Keratinocyte (primary cell): ENCODE data around the gene GPR153. TPM values are rescaled to one million over a fixed set of nuclear protein-coding genes. Genes with fewer than 3 reads are reported as not detected.

Experiments used
- DNase-seq: peaks from one replicate; pipeline ENCODE4 v3.0.0-alpha.2; 2011; ENCODE audit warnings: low read depth, missing footprints, low spot score
- FAIRE-seq: peaks from 2 replicates; lab custom pipeline; 2011; peaks lifted over from hg19 to GRCh38; lab: Jason Lieb, UNC
- H2AFZ ChIP-seq: 2 replicates; pipeline ENCODE4 v1.6.0; 2012; ENCODE audit warnings: low read length, control low read depth, inconsistent platforms; ENCODE audit not compliant: control insufficient read depth
- H3K27ac ChIP-seq: 2 replicates; pipeline ENCODE4 v1.5.1; 2011; ENCODE audit warnings: low read length; ENCODE audit not compliant: control insufficient read depth, insufficient read depth
- H3K27me3 ChIP-seq: 3 replicates; pipeline ENCODE4 v1.6.0; 2011; ENCODE audit warnings: low read length; ENCODE audit not compliant: control insufficient read depth, insufficient read depth; ENCODE audit errors: extremely low read depth
- H3K36me3 ChIP-seq, 2 experiments: 2 replicates in 1 of 2; 3 replicates in 1 of 2; pipeline ENCODE4 v1.5.1; 2011; ENCODE audit warnings: low read length in 2 of 2, mild to moderate bottlenecking in 1 of 2; ENCODE audit not compliant: control insufficient read depth in 2 of 2, insufficient read depth in 2 of 2; ENCODE audit errors: extremely low read depth in 1 of 2
- H3K4me1 ChIP-seq: 3 replicates; pipeline ENCODE4 v1.5.1; 2011; ENCODE audit warnings: low read length; ENCODE audit not compliant: control insufficient read depth, insufficient read depth; ENCODE audit errors: extremely low read depth
- H3K4me2 ChIP-seq: 3 replicates; pipeline ENCODE4 v1.6.0; 2011; ENCODE audit warnings: low read depth, low read length; ENCODE audit not compliant: control insufficient read depth, insufficient read depth; ENCODE audit errors: extremely low read depth
- H3K4me3 ChIP-seq, 3 experiments: fragments of 200-600 bp in 1 of 3; sonication (generic) in 1 of 3; 2 replicates in 2 of 3; 3 replicates in 1 of 3; pipeline ENCODE4 v1.5.1; 2011 to 2016; ENCODE audit warnings: low read length in 3 of 3, mild to moderate bottlenecking in 3 of 3, control low read depth in 2 of 3, inconsistent platforms in 1 of 3, low read depth in 1 of 3, mixed read lengths in 1 of 3, mixed run types in 1 of 3, moderate library complexity in 1 of 3; ENCODE audit not compliant: control insufficient read depth in 2 of 3, insufficient read depth in 2 of 3; ENCODE audit errors: extremely low read depth in 1 of 3
- H3K79me2 ChIP-seq: 2 replicates; pipeline ENCODE4 v1.6.0; 2012; ENCODE audit warnings: low read length; ENCODE audit not compliant: control insufficient read depth, insufficient read depth
- H3K9ac ChIP-seq: 3 replicates; pipeline ENCODE4 v1.6.0; 2011; ENCODE audit warnings: low read length; ENCODE audit not compliant: control insufficient read depth, insufficient read depth; ENCODE audit errors: extremely low read depth
- H3K9me1 ChIP-seq: 3 replicates; pipeline ENCODE4 v1.6.0; 2011; ENCODE audit warnings: low read length; ENCODE audit not compliant: control insufficient read depth, insufficient read depth; ENCODE audit errors: extremely low read depth
- H3K9me3 ChIP-seq: 2 replicates; pipeline ENCODE4 v1.5.1; 2012; ENCODE audit warnings: low read depth, low read length; ENCODE audit not compliant: control insufficient read depth
- H4K20me1 ChIP-seq: 3 replicates; pipeline ENCODE4 v1.6.0; 2011; ENCODE audit warnings: low read length; ENCODE audit not compliant: control insufficient read depth, insufficient read depth; ENCODE audit errors: extremely low read depth
- EZH2 ChIP-seq: IDR thresholded peaks from one replicate; pipeline ENCODE4 v1.6.1; 2012; ENCODE audit warnings: inconsistent platforms, mild to moderate bottlenecking, low read length, moderate library complexity
- dilution Hi-C: fragments of 300-500 bp; cut with MboI; formaldehyde crosslinking; loops from one replicate; pipeline ENCODE4 v1.7.0; 2020; ENCODE audit warnings: low sequenced_read_pairs; ENCODE audit not compliant: extremely low pct_ligation_motif_present
- polyA plus RNA-seq, 5 experiments: library from polyadenylated mRNA; depleted of rRNA in 3 of 5; stranded (reverse) in 3 of 5; stranded (forward) in 1 of 5; unstranded in 1 of 5; fragments of >200 nt; gene quantifications; 1 replicate in 1 of 5; 2 replicates in 3 of 5; 3 replicates in 1 of 5; pipeline versions ENCODE4 v1.2.1 to v1.2.3, GENCODE V29; 2011 to 2012; ENCODE audit warnings: missing spikeins in 2 of 5, low read depth in 1 of 5, low replicate concordance in 1 of 5
- TF ChIP-seq, protein P1 (sequence below), 3 experiments: IDR thresholded peaks in 1 of 3; conservative IDR thresholded peaks in 1 of 3; optimal IDR thresholded peaks in 1 of 3; 2 replicates in 2 of 3; 3 replicates in 1 of 3; pipeline versions ENCODE3 to v1.5.1; 2011; ENCODE audit warnings: low read length in 3 of 3, mild to moderate bottlenecking in 3 of 3, moderate library complexity in 2 of 3, control low read depth in 1 of 3, inconsistent platforms in 1 of 3; ENCODE audit not compliant: insufficient read depth in 2 of 3; ENCODE audit errors: extremely low read depth in 1 of 3

GPR153 gene
- polyA plus RNA-seq, 1 donor (not counting 4 experiments of a cell fraction or from before 2014, with no cell fraction given), result 7.2 TPM

- H3K9ac ChIP-seq, result no peak overlapping the region
- no peaks in the 10 kb centered on the region for H4K20me1 ChIP-seq
- dilution Hi-C loops, result no loop called here
- no peak overlapping the region for H3K4me3 ChIP-seq
- no peaks in the 10 kb centered on the region for H3K79me2 ChIP-seq
- peaks cover 22% of the 10 kb centered on the region for H3K4me1 ChIP-seq
- no peak for FAIRE-seq
- H3K27ac ChIP-seq, result no peak overlapping the region
- no peak for TF ChIP-seq EZH2
- TF ChIP-seq, protein P1, sequence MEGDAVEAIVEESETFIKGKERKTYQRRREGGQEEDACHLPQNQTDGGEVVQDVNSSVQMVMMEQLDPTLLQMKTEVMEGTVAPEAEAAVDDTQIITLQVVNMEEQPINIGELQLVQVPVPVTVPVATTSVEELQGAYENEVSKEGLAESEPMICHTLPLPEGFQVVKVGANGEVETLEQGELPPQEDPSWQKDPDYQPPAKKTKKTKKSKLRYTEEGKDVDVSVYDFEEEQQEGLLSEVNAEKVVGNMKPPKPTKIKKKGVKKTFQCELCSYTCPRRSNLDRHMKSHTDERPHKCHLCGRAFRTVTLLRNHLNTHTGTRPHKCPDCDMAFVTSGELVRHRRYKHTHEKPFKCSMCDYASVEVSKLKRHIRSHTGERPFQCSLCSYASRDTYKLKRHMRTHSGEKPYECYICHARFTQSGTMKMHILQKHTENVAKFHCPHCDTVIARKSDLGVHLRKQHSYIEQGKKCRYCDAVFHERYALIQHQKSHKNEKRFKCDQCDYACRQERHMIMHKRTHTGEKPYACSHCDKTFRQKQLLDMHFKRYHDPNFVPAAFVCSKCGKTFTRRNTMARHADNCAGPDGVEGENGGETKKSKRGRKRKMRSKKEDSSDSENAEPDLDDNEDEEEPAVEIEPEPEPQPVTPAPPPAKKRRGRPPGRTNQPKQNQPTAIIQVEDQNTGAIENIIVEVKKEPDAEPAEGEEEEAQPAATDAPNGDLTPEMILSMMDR (optimal IDR thresholded peaks at IDR 0.05 in 1 of 3, IDR thresholded peaks at IDR 0.05 in 1 of 3, conservative IDR thresholded peaks at IDR 0.05 in 1 of 3; ENCODE audit: extremely low read depth in 1 of 3, insufficient read depth in 2 of 3, low read length in 3 of 3), result no peak
- H3K9me1 ChIP-seq, result no peaks in the 10 kb centered on the region
- H3K36me3 ChIP-seq, result peaks cover 11 to 22% of the 10 kb centered on the region in 2 experiments
- H3K27me3 ChIP-seq, result no peaks in the 10 kb centered on the region
- no peak for DNase-seq
- H2AFZ ChIP-seq, result no peak overlapping the region
- H3K4me2 ChIP-seq, result no peak overlapping the region
- no peaks in the 10 kb centered on the region for H3K9me3 ChIP-seq
These were observed 5.7 kb upstream of the GPR153 start for GRCh38 chr1:6266641-6267040.

GRCh38 chr1:6265151-6265550 is 4.3 kb upstream of the GPR153 start:
- dilution Hi-C loops, result no loop called here
- FAIRE-seq (no peak), DNase-seq (no peak)
- Histone ChIP-seq H3K79me2 (no peaks in the 10 kb centered on the region), H3K27ac (no peak overlapping the region), H3K36me3 (peaks cover 11 to 14% of the 10 kb centered on the region in 2 experiments), H3K27me3 (no peaks in the 10 kb centered on the region), H2AFZ (no peak overlapping the region), H3K9me1 (no peaks in the 10 kb centered on the region), H3K4me3 (no peak overlapping the region), H3K9me3 (no peaks in the 10 kb centered on the region), H3K4me2 (no peak overlapping the region), H4K20me1 (no peaks in the 10 kb centered on the region), H3K9ac (no peak overlapping the region), H3K4me1 (peaks cover 22% of the 10 kb centered on the region)
- TF ChIP-seq, protein P1 (optimal IDR thresholded peaks at IDR 0.05 in 1 of 3, IDR thresholded peaks at IDR 0.05 in 1 of 3, conservative IDR thresholded peaks at IDR 0.05 in 1 of 3; ENCODE audit: extremely low read depth in 1 of 3, insufficient read depth in 2 of 3, low read length in 3 of 3), result no peak
- no peak for TF ChIP-seq EZH2
